Endometrial microvascular endothelial cells (primary cell): ENCODE results near the gene PHGDH. TPM values are rescaled to one million over a fixed set of nuclear protein-coding genes. Genes with fewer than 3 reads are reported as not detected.

Source experiments
- in situ Hi-C: cut with HindIII; loops from 2 replicates; pipeline ENCODE4 v1.10.0; 2017; ENCODE audit warnings: low sequenced_read_pairs, low pct_unique_long_range_greater_than_20kb; ENCODE audit errors: inconsistent ontology term
- total RNA-seq: library from RNA; depleted of rRNA; stranded (reverse); fragments of >200 nt; gene quantifications from one replicate; pipeline ENCODE4 v1.2.3, GENCODE V29; 2015; ENCODE audit errors: inconsistent ontology term

Gene PHGDH
- 15.4 TPM for total RNA-seq

DNA sequence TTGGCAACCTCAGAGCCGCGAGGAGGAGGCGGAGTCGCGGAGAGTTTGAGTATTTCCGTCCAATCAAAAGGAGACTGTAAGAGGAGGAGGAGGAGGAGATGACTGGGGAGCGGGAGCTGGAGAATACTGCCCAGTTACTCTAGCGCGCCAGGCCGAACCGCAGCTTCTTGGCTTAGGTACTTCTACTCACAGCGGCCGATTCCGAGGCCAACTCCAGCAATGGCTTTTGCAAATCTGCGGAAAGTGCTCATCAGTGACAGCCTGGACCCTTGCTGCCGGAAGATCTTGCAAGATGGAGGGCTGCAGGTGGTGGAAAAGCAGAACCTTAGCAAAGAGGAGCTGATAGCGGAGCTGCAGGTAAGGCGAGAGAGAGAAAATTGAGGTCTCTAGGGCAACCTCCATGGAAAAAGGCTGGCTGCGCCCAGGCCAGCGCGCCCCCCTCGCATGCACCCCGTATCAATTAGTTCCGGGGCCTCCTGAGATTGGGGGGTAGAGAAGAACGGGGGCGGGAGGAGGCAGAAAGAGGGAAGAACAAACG, at the start of gene PHGDH:
TSS of gene PHGDH (plus strand) at position 131 of the 538 bp plus-strand sequence. CDS start at position 220, 89 bp downstream.
- in situ Hi-C loops, result no loop called here

DNA sequence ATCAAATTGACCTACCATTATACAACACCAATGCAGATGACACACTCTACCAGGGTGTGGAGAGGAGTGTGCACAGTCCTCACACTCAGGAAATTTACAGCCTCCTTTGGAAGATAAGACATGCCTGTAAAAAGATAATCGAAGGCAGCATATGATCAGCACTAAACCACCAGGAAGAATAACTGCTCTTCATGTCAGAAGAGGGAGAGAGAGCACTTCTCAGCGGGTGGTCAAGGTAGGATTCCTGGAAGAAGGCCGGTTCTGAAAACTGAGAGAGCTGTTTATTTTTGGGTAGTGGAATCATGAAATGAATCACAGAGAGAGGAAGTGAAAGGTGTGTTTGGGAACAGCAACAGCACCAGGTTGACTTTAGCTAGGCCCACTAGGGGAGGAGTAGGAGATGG, 49.7 kb upstream of the PHGDH start:
- in situ Hi-C loops, result no loop called here

DNA sequence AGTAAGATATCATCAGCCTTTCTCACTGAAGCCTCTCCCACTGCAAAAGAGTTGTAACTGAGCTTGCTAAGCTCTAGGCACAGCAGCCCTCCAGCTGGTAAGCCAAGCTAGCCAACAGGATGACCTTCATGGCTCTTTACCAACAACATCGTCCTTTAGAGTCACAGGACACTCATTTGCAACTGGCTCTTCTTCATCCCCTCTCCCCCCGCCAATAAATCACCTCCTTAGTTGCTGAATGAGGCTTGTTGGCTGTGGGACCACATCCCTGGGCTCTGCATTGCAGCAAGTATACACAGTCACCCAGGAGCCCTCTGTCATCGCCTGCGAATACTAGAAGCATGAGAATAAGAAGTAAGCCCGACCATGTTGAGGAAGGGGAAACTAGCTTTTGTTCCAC, 47.7 kb upstream of the PHGDH start:
- in situ Hi-C loops, result no loop called here

DNA sequence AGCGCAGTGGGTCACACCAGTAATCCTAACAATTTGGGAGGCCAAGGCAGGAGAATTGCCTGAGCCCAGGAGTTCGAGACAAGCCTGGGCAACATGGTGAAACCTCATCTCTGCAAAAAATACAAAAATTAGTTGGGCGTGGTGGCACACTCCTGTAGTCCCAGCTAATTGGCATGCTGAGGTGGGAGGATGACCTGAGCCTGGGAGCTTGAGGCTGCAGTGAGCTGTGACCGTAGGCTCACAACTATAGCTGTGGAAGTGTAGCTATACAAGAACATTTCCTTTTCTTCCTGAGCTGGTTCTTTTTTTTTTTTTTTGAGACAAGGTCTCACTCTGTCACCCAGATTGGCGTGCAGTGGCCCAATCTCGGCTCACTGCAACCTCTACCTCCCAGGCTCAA, 44.6 kb upstream of the PHGDH start:
- in situ Hi-C loops, result no loop called here

DNA sequence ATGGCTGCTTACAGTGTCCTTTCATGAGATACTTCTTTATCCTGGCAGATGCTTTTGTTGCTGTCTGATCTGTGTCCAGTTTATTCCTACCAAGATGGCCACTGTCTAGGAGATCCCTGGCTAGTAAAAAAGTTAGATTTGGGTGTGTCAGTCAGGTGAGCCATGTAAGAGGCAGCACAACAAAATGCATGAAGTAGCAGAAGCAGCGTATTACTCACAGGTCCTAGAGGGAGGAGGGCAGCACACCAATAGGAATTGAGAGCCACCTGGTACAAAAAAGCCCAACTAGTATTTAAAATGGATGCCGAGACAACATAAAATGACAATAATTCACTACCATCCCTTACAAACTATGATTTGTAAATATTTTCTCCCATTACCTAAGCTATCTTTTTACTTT, 40.8 kb upstream of the PHGDH start:
- in situ Hi-C loops, result loop anchor here (10.0 kb wide), 1 partner anchor 54 kb away; no protein-coding TSS in a partner anchor

DNA sequence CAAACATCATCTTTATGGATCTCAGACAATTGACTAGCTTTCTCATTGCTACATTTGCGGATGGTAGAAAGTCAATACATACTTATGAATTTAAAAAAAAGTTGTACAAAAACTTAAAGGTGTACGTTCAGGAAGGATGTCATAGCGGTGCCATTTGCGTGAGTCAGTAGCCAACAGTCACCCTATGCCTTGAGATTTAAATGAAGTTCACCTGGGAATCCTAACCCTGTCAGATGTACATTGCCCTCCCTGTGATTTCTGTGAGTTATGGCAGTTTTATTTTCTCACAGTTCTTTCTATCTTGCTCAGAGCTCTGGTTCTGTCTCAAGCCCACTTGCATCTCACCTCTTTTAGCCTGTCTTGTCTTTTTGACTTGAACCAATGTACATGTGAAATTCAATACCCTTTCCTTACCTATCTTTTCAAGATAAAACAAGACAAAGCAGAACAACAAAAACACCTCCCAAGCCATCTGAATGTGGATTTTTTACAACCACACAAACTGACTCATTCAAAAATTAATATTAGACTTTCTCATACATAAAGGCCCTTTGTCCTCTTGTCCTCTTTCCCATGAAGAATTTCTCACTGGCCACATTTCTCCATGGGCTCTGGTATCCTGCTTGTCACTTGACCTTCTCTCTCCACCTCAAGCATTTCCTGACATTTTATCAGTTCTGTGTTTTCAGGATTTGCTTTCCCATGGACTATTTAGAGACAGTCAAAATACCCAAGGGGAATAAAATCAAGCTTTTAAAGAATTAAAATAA, 38.4 kb upstream of the PHGDH start:
- in situ Hi-C loops, result loop anchor here (10.0 kb wide), 1 partner anchor 51 kb away; no protein-coding TSS in a partner anchor

DNA sequence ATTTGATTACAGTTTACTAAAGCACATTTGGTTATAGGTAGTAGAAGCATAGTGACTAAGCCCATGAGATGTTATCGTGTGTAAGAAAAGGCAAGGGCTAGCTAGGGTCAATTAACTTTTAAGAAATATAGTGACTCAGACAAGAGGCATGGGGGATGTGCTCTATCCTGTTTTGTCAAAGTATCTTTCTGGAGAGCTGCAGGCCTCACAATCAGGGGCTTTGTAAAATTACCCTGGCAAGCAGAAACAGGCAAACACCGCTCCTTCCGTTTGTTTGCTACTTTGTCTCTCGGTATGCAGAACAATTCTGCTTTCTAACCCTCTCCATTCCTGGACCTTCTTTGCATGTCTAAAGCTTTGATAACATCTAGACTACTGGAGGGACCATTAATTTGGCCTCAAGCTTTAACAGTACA, 37.6 kb upstream of the PHGDH start:
- in situ Hi-C loops, result loop anchor here (10.0 kb wide), 1 partner anchor 51 kb away; no protein-coding TSS in a partner anchor

DNA sequence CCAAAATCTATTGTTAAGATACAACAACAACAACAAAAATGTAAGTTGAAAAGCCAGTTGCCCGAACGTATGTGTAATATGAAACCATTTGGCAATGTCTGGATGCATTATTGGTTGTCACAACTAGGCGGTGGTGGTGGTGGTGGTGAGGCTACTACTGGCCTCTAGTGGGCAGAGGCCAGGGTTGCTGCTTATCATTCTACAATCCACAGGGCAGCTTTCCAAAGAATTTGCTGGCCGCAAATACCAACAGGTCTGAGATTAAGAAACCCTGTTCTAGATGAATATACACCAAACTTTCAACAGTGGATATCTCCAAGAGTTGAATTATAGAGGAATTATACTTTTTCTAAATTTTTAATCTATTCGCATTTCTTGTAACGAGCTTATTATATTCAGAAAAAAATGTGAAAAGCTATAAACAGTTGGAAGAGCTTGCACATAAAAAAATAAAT, 36.9 kb upstream of the PHGDH start:
- in situ Hi-C loops, result loop anchor here (10.0 kb wide), 1 partner anchor 50 kb away; no protein-coding TSS in a partner anchor

DNA sequence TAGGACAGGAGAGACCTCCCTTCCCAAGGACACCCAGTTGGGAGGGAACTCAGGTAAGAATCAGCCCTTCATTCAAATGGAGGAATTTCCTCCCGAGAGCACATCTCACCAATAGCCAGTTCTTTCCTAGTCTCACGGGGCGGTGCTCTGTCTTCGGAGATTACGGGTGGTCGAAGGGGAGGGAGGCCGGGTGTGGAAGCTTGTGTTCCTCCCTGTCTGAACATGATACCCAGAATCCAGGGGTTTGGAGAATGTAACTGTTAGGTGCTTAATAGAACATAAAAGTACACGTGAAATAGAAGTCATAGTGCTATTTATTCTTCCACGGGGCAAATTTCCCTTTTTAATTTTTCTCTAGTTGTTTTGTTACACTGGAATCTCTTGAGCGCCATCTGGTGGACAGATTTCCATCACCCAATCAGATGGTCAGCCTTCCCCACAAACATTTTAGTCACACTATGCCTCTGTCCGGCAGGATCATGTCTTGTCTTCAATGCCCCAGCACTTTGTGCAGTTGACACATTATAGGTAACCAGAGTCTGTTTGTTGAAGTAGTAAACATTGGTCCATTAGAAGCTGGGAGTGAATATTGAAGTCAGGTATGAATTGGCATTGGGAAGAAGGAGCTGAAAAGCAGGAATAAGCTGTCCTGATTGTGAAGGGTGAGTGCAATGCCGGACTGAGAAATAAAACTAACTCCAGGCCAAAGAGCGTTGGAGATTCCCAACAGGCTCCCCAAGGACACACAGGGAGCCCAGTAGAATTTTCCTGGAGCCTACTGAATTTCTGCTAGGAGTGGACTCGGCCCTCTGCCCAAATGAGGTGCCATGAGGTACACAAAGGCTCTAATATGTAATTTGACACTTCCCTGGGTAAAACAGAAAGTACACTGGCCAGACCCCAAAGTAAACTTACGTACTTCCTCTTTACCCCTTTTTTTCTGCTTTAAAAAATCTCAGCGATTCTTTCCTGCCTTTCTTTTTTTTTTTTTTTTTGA, 36.1 kb upstream of the PHGDH start:
- in situ Hi-C loops, result loop anchor here (10.0 kb wide), 1 partner anchor 49 kb away; no protein-coding TSS in a partner anchor

DNA sequence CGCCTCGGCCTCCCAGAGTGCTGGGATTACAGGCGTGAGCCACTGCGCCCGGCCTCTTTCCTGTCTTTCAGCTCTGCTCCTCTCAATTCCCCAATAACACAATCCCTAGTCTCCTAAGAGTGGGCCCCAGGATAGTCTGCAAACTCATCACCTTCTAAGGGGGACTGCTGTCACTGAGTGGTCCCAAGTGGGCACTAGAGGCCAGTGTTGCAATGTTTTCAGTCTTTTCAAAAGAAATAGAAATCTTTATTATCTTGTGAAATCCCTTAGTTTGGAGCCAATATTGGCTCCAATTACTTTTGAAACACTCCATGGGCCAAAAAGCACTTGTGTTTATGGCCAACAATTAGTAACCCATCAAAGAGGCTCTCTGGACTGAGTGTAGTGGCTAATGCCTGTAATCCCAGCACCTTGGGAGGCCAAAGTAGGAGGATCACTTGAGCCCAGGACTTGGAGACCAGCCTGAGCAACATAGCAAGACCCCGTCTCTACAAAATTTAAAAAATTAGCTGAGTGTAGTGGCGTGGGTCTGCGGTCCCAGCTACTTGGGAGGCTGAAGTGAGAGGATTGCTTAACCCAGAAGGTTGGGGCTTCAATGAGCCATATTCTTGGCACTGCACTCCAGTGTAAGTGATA, 35.0 kb upstream of the PHGDH start:
- in situ Hi-C loops, result loop anchor here (10.0 kb wide), 1 partner anchor 48 kb away; no protein-coding TSS in a partner anchor

DNA sequence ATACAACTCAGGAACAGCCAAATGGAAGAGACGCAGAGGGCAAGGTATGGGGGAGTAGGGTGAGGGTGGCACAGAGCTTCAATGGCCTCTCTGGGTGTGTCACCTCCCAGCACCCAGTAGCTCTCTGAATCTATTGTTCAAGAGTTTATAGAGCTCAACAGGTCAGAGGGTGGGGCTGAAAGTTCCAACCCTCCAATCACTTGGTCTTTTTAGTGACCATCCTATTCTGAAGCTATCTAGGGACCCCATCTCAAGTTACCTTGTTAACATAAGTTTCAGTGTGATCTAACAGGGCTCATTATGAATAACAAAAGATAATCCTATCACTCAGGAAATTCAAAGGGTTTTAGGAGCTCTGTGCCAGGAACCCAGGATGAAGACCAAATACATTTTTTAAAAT, 32.5 kb upstream of the PHGDH start:
- in situ Hi-C loops, result loop anchor here (10.0 kb wide), 1 partner anchor 46 kb away; no protein-coding TSS in a partner anchor

DNA sequence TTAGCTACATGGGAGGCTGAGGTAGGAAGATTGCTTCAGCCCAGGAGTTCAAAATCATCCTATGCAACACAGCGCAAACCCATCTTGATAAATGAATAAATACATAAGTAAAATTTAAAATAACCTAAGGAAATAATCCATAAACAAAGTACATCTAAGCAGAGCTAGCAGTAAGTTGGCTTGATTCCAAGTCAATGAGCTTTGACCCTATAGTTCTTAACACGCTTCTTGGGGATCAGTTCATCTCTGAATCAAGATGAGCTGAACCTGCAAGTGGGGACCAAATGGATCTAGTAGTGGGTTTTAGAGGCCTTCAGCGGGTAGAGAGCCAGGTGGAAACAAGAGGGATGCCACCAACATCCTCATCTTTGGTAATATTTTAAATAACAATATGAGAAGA, 31.5 kb upstream of the PHGDH start:
- in situ Hi-C loops, result no loop called here

DNA sequence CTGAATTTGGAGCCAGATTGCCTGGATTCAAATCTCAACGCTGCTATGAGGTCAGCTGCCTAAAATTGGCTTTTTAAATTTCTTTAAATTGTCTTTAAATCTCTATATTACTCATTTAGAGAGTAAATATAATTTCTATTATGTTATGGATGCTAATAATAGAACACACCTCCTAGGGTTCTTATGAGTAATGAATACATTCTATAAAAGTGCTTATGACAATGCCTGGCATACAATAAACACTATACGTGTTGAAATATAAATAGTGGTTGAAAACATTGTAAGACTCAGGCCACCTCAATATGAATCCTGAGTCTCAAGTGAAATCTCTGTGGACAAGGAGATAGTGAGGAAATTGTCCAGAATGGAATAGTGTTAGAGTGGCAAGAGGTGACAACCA, 31.0 kb upstream of the PHGDH start:
- in situ Hi-C loops, result no loop called here

DNA sequence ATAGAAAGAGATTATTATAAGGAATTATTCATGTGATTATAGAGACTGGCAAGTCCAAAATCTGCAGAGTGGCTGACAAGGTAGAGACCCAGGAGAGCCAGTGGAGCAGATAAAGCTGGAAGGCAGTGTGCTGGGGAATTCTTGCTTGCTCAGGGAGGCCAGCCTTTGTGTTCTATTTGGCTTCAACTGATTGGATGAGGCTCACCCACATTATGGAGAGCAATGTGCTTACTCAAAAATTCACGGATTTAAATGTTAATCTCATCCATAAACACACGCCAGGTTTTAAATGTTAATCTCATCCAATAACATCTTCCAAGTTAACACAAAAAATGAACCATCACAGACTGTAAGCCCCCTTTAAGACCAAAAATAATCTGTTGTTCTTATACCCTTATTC, 30.2 kb upstream of the PHGDH start:
- in situ Hi-C loops, result no loop called here

DNA sequence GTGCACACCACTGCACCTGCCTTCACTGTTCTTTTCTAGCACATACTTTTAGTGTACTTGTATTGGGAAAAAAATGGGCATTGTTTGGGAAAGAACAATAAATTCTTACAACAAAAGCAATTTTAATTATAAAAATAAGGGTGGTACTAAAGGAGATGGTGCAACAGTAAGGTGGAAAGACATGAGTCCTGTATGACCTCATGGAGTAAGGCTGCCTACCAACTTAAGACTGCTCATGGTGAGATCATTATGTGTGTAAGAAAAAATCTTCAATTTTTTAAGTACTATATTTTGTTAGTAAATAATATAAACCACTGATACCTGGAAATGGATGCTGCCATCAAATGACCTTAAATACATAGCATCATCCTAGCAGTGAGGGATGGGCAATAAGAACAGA, 29.6 kb upstream of the PHGDH start:
- in situ Hi-C loops, result no loop called here

DNA sequence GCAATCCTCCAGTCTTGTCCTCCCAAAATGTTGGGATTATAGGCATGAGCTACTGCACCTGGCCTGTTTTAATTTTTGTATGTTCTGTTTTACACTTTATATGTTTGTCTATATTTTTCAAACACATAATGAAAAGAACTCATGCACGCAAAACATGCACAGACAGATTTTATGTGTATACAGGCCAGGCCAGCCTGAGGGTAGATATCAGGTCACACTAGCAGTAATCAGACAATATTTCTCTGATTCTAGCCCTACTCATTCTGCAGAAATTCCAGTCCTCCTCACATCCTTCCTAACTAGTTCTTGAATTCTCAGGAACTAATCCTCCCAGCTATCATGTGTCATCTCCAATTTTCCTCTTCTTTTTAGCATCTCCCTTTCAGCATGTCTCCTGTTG, 27.8 kb upstream of the PHGDH start:
- in situ Hi-C loops, result no loop called here

DNA sequence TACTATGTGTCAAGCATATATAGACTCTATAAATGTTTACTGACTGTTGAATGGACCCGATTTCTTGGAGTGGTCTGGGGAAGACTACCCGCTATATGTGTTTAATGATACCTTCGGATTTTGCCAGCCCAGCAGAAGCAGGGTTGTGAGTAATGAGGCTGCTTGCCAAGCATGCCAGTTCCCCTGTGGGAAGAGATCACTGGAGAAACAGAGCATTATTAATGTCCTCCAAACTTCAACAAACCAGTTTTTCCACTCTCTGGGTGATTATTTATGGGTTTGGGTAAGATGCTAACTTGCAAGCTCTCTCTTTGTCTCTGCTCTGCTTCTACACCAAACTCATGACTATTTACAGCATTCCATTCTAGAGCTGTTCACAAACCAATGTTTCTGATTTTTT, 25.1 kb upstream of the PHGDH start:
- in situ Hi-C loops, result no loop called here

DNA sequence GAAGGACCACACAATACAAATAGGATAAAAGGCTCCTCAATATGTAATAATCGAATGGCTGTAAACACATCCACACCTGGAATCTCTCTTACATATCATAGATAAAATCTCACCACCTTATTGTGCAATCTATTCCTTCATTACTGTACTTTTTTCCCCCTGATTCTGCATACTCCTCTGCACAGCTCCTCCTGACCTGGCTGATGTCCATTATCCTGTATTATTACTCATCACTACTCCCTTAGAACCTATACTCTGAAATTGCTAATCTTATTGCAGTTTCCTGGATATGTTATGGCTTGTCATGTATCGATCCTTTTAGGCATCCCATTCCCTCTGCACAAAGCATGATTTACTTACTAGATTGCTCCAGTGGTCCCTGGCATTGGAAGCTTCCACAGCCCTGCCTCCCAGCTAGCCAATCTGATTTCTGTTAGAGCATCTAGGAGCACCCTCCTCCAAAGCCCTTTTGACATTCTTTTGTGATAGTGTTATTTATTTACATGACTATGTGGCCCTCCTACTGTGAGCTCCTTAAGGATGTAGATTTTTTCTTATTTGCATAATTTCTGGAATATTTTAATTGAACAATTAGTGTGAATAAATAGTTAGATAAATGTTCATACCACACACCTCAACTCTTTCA, 24.2 kb upstream of the PHGDH start:
- in situ Hi-C loops, result no loop called here
